Right lung (tissue), 5 donors: Measurements from ENCODE around the gene ETFA. TPM values are rescaled to one million over a fixed set of nuclear protein-coding genes. Genes with fewer than 3 reads are reported as not detected.
"Not testable (repeated sequence)": the region's sequence is repeated elsewhere in the genome, so short reads cannot be mapped to it uniquely, and the experiment has no call there.

ENCODE experiments used
- DNase-seq, 2 donors: peaks; one replicate each; pipeline ENCODE4 v3.0.0-alpha.2; 2013
- polyA plus RNA-seq, 5 donors: library from polyadenylated mRNA; unstranded; fragments of 120-200 nt; gene quantifications; one replicate each; pipeline versions ENCODE4 v1.2.1 to v1.2.3, GENCODE V29; 2013; ENCODE audit warnings: inconsistent platforms in 1 of 5, low replicate concordance in 1 of 5; ENCODE audit not compliant: insufficient read length in 5 of 5, insufficient read depth in 1 of 5

Gene ETFA
- polyA plus RNA-seq, 5 donors = 122 to 157 (median 143) TPM

DNA sequence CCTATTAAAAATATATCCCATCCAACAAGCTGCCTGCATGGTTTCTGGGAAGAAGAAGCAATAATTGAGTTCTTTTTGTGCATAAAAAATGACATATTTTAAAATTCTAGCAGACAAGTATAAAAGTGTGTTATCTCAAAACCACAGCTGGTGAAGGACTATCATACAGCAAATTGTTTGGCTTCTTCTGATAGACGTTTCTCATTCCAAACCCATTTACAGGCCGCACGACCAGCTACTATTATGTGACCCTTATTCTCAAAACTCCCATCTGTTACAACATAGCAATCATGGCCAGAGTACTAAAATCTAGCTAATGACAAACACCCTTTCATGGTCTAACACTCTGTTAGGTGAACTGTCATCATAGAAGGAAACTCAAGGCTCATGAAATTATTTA is 21.7 kb downstream of the ETFA start:
- no peak for DNase-seq

DNA sequence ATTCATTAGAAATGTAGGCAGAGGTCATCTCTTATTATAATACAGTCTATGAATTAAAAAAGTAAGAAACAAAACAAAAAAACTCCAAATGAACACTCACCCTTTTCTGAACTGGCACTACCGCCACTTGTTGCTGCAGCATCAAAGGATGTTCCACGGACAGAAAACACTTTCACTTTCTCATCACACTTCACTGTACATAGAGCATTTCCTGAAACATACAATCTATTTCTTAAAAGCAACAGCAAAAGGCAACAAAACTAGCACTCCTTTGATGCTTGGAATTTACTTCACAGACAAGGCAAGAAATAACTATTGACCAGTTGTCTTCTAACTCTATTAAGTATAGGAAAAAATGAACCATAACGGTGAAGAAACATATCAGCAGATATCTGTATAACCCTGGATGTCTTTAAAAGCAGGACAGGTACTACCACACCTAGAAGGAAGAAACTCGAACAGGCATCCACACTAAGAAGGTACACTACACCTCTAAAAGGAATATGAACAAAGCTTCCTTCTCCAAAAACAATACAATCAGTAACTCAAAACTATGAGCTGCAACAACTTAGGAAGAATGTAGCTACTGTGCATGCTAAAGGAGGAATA is 24.9 kb downstream of the ETFA start:
- DNase-seq = no peak

DNA sequence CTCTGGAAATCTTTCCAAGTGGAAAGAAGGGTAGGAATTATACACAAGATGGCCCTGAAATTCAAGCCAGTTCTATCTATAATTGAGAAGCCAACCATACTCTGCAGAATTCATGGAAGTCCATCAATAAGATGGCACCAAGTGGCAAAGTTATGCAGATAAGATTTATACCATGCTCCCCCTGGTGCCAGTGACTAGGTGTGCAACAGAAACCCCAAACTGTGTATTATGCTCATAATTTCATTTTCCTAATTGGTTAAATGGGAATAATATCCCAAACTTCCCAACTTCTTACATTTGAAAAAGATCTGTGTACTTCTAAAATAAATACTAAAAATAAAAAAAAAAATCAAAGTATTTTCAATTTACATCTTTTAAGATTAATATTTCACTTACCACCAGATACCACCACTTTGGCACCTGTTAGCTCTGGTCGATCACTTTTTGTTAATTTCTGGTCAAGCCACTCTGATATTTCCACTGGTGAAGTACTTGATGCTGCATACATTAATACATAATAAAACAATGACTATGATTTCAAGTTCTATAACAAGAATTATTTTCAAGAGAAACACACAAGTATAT is 25.9 kb downstream of the ETFA start:
- DNase-seq = no peak

DNA sequence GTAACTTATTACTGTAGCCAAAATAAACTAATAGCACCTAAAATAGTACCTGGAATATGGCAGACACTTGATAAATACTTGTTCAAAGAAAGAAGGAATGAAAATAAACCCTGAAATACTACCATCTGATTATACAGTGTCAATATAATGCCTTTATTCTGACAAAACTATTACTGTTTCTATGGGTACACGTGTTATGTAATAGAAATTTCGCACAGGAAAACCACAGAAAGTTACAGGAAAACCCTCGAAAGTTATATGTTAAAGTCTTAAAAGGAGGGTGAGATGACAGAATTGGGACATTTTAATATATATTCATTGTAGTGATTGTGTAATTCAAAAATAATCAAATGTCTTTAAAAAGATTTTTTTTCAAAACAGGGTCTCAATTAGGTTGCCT is 28.8 kb downstream of the ETFA start:
- no peak for DNase-seq

GRCh38 chr15:76278651-76279050 is 32.6 kb downstream of the ETFA start:
- no peak for DNase-seq

DNA sequence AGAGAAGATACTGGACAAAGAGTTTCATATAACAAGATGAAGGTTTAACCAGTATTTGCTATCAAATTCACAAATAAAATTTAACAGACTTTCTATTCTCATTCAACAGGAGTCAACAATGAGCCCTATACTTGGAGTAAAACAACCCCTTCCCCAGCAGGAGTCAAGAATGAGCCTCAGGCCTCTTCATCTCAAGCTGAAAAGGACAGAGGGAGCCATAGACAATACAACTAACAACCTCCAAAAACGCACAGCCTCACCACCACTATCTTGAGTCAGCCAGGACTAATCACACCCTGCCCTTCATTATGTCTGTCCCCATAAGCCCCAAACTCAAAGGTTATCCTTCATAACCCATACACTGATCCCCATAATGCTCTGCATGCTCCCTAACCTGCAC is 36.4 kb downstream of the ETFA start:
- no peak for DNase-seq

DNA sequence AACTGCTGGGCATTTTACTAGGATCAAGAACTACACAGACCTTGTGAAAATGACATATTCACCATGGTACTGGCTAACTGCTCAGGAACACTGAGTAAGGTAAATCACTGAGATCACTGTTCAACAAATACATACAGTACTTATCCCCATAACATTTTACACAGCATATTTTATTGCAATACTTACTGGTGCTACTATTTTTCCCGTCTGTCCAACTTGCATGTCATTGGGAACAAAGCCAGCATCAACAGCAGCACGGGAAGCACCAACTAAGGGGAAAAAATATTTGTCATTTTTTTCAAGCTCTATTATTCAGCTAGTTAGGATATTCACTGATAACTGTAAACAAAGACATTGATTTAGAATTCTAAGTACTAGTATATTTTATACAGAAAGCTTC is 37.0 kb downstream of the ETFA start:
- peak in 1 of 2 donors; percentile 10 for DNase-seq

GRCh38 chr15:76270876-76271275 is 40.4 kb downstream of the ETFA start:
- no peak for DNase-seq

DNA sequence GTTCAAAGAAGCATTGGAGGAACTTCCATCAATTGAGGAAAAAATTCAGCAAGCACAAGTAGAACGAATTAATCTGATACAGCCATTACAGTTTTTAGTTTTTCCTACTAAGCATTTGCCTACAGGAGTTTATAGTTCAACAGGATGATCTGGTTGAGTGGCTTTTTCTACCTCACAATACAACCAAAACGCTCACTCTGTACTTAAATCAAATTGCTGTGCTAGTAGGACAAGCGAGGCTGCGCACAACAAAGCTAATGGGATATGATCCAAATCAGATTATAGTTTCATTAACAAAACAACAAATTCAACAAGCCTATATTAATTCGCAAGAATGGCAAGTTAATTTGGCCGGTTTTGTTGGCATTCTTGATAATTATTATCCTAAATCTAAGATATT is 44.2 kb downstream of the ETFA start:
- no peak for DNase-seq

DNA sequence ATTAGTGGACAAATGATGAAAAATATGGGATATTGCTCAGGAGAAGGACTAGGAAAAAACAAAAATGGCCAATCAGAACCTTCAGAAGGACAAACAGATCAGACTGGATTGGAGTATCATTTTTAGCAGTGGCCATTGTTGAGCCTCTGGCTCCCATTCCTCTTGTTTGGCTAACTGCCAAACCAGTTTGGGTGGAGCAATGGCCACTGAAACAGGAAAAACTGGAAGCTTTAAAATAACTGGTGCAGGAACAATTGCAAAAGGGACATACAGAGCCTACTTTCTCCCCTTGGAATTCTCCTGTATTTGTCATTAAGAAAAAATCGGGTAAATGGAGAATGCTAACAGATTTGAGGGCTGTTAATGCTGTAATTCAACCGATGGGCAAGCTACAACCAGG is 45.5 kb downstream of the ETFA start:
- not testable (repeated sequence) for DNase-seq

DNA sequence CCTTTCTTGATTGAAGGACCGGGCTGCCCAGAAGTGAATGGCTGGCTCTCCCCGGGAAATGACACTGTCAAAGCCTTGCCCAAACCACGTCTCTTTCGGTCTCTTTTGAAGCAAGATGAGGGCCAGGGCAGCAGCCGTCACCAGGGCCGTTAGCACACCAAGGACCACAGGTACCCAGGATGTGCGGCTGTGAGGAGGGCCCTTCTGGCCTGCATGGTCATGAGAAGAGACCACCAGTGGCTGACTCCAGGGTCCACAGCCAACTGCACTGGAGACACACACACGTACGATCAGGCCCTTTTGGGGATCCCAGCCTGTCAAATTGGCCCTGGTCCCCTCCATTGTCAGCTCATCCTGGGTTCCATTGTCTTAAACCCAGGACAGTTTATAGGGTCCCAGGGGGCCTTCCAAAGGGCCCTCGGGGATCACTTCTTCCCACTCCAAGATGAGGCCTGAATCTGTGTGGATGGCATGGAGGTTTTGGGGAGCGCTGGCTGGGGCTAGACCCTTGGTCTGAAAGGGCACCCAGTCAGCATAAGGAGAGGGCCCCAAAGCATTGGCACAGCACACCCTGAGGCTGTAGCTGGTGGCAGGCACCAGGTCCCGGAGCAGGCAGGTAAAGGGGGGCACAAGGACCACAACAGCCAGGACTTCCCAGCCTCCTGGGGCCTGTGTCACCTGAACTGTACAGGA is 50.9 kb downstream of the ETFA start:
- DNase-seq = no peak

DNA sequence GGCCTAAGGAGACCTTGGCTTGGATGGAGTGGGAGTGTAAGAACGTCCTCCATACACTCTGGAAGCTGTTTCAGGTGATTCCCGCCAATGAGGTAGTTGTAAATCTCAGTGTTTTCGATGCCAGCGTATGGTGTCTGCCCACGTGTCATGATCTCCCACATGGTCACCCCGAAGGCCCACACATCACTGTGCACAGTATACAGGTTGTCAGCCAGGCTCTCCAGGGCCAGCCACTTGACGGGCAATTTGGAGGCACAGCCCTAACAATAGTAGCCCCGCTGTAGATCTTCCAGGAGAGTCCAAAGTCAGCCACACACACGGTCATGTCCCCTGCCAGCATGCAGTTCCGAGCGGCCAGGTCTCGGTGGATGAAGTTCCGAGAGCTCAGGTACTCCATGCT is 51.9 kb downstream of the ETFA start:
- DNase-seq = no peak

- no peak for DNase-seq
These were observed 52.8 kb downstream of the ETFA start for GRCh38 chr15:76258460-76258859.

DNA sequence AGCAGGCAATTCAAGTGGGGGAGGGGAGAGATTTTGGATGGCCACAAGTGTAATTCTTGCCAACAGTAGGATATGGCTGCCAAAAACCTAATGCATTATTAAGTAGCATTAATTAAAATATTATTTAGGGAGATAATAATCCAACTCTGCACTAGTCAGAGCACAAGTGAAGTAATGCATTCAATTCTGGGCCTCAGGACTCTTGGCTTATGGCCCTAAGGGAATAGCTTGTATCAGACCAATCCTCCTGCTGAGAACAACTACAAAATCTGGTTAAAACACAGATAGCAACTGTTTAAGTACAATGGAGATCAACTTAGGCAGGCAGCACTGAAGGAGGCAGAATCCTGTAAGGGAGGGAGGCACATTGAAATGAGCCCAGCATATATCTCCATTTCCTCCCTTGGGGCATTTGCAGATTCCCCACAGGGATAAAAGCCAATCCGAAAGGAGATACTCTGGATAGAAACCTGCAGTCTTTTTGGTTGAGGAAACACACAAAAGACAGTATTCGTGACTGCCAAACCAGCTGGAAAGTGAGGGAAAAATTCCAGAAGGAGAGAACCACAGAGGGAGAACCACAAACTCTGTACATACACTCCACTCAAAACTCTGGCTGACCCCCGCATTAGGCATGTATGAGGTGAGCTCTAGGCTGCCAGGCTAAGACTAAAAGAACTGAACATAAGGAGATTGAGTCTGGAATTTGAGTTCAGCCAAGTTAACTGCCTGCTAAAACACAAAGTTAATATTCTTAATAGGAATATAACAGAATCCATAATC is 57.4 kb downstream of the ETFA start:
- DNase-seq = peak; percentile 79 to 82

- DNase-seq = no peak
These were observed 59.0 kb downstream of the ETFA start for GRCh38 chr15:76252249-76252648.

- no peak for DNase-seq
These were observed 59.6 kb downstream of the ETFA start for GRCh38 chr15:76251717-76252116.

GRCh38 chr15:76245072-76245610 is 66.1 kb downstream of the ETFA start:
- DNase-seq = no peak

GRCh38 chr15:76239786-76240185 is 71.5 kb downstream of the ETFA start:
- DNase-seq = no peak

DNA sequence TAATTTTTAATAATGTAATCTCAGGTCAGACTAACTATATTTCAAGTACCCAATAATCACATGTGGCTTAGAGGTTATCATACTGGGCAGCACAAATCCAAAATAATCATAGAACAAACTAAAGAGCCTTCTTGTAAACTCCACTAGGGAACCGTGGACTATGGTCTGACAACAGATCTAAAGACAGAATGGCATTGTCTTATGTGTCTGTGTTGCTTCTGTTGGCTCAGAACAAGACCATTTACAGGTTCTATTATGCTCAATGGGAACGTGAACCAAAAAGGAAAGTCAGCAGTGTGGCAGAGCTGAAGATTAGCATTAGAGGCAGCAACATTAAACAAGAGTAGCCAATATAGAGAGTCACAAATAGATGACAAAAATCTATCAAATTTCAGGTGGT is 74.9 kb downstream of the ETFA start:
- no peak for DNase-seq

- DNase-seq = no peak
These were observed 76.0 kb downstream of the ETFA start for GRCh38 chr15:76235186-76235826.

- no peak for DNase-seq
These were observed 76.9 kb downstream of the ETFA start for GRCh38 chr15:76234337-76234889.

GRCh38 chr15:76233921-76234320 is 77.3 kb downstream of the ETFA start:
- DNase-seq = no peak
